ENCODE results near the gene SEC22B. TPM values are rescaled to one million over a fixed set of nuclear protein-coding genes. Genes with fewer than 3 reads are reported as not detected.
"Not testable (repeated sequence)": the region's sequence is repeated elsewhere in the genome, so short reads cannot be mapped to it uniquely, and the experiment has no call there.

The SEC22B gene
- total RNA-seq, 5 donors from 2014 or later (not counting 1 experiment from before 2014, with no cell fraction given): 29.8 to 33.9 (median 31.2) TPM

DNA sequence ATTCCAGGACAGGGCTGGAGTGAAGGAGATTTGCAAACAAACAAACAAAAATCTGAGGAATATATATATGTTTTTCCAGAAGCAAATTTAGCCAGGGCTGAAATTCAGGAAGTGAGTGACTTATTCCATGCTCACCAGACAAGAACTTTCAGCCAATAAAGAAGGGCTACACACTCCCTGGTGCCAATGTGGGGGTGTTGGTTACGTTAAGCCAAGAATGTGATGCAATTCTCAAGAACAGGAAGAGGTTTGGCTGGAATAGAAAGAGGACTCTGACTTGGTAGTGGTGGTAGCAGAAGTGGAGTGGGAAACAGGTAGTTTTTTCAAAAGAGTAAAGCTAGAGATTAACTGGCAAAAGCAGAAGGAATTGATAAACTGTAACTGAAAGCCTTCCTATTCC is 31.7 kb downstream of the SEC22B start:
- H3K27me3 Mint-ChIP-seq; H3K9me3 ChIP-seq; H3K27ac Mint-ChIP-seq; DNase-seq; H3K36me3 ChIP-seq (ENCODE audit: control insufficient read depth in 2 of 2, extremely low read depth in 1 of 2, insufficient read depth in 1 of 2, low read length in 1 of 2); H3K36me3 Mint-ChIP-seq; H3K27ac ChIP-seq (ENCODE audit: low read length); H3K4me1 ChIP-seq (ENCODE audit: control insufficient read depth in 1 of 2, extremely low read depth in 1 of 2, insufficient read depth in 2 of 2, low read length in 2 of 2); H3K4me3 Mint-ChIP-seq; POLR2A ChIA-PET; H3K9me3 Mint-ChIP-seq; CTCF ChIA-PET; ATAC-seq (replicated peaks in 1 of 4); H3K27me3 ChIP-seq (replicated peaks in 1 of 2; ENCODE audit: control insufficient read depth in 2 of 2, extremely low read depth in 1 of 2, insufficient read depth in 2 of 2, low read length in 1 of 2); H3K4me3 ChIP-seq (ENCODE audit: control insufficient read depth in 1 of 2, extremely low read depth in 1 of 2, low read length in 1 of 2): not testable (repeated sequence)
- H3K4me1 Mint-ChIP-seq: peaks cover 20 to 27% (median 26%) of the 10 kb centered on the region in 3 donors
- WGBS (ENCODE audit: insufficient coverage): no CpG with 5 or more reads among the region's 1 CpG

DNA sequence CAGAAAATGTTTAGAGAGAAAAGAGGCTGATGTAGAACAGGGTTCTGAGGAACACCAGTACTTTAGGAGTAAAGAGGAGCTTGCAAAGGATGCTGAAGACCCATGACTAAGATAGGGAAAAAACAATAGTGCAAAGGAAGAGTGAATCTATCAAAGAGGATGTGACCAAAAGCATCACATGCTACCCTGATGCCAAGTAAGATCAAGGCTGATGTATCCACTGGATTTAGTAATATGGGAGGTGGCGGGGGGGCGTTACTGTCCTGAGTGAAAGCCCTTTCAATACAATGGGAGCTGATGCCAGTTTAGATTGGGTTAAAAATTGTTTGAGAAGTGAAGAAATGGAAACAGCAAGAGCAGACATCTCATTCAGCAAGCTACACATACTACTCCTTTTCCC is 32.2 kb downstream of the SEC22B start:
- CTCF ChIA-PET; H3K36me3 ChIP-seq (ENCODE audit: control insufficient read depth in 2 of 2, extremely low read depth in 1 of 2, insufficient read depth in 1 of 2, low read length in 1 of 2); H3K27ac ChIP-seq (ENCODE audit: low read length); H3K4me3 ChIP-seq (ENCODE audit: control insufficient read depth in 1 of 2, extremely low read depth in 1 of 2, low read length in 1 of 2); H3K9me3 Mint-ChIP-seq; H3K4me1 ChIP-seq (ENCODE audit: control insufficient read depth in 1 of 2, extremely low read depth in 1 of 2, insufficient read depth in 2 of 2, low read length in 2 of 2); H3K36me3 Mint-ChIP-seq; H3K27me3 ChIP-seq (replicated peaks in 1 of 2; ENCODE audit: control insufficient read depth in 2 of 2, extremely low read depth in 1 of 2, insufficient read depth in 2 of 2, low read length in 1 of 2); ATAC-seq (replicated peaks in 1 of 4); H3K27me3 Mint-ChIP-seq; H3K9me3 ChIP-seq; POLR2A ChIA-PET; DNase-seq: not testable (repeated sequence)
- peak overlapping the region in 1 of 3 donors; percentile 23 for H3K4me3 Mint-ChIP-seq
- WGBS (ENCODE audit: insufficient coverage): no CpG with 5 or more reads among the region's 2 CpGs
- H3K27ac Mint-ChIP-seq: peak overlapping the region; percentile 25 to 66
- peaks cover 19 to 26% (median 25%) of the 10 kb centered on the region in 3 donors for H3K4me1 Mint-ChIP-seq

GRCh38 chr1:120143334-120143733 is 33.0 kb downstream of the SEC22B start:
- H3K36me3 ChIP-seq (ENCODE audit: control insufficient read depth in 2 of 2, extremely low read depth in 1 of 2, insufficient read depth in 1 of 2, low read length in 1 of 2); H3K9me3 Mint-ChIP-seq; H3K36me3 Mint-ChIP-seq; POLR2A ChIA-PET; H3K9me3 ChIP-seq; H3K27me3 Mint-ChIP-seq; H3K4me1 ChIP-seq (ENCODE audit: control insufficient read depth in 1 of 2, extremely low read depth in 1 of 2, insufficient read depth in 2 of 2, low read length in 2 of 2); CTCF ChIA-PET; H3K27ac Mint-ChIP-seq; H3K27me3 ChIP-seq (replicated peaks in 1 of 2; ENCODE audit: control insufficient read depth in 2 of 2, extremely low read depth in 1 of 2, insufficient read depth in 2 of 2, low read length in 1 of 2); H3K4me3 ChIP-seq (ENCODE audit: control insufficient read depth in 1 of 2, extremely low read depth in 1 of 2, low read length in 1 of 2); DNase-seq: not testable (repeated sequence)
- no CpG with 5 or more reads among the region's 3 CpGs for WGBS (ENCODE audit: insufficient coverage)
- ATAC-seq (replicated peaks in 1 of 4): peak in 2 of 4 experiments; percentile 32 to 33
- Mint-ChIP-seq H3K4me3 (peak overlapping the region in 1 of 3 donors; percentile 58), H3K4me1 (peaks cover 19 to 26% (median 25%) of the 10 kb centered on the region in 3 donors)
- peak overlapping the region; percentile 43 for H3K27ac ChIP-seq (ENCODE audit: low read length)

- ATAC-seq (replicated peaks in 1 of 4): peak; percentile 91 to 98 (median 98)
- CTCF ChIA-PET; POLR2A ChIA-PET; H3K36me3 ChIP-seq (ENCODE audit: control insufficient read depth in 2 of 2, extremely low read depth in 1 of 2, insufficient read depth in 1 of 2, low read length in 1 of 2); H3K9me3 ChIP-seq; H3K4me3 ChIP-seq (ENCODE audit: control insufficient read depth in 1 of 2, extremely low read depth in 1 of 2, low read length in 1 of 2); H3K36me3 Mint-ChIP-seq; H3K27me3 ChIP-seq (replicated peaks in 1 of 2; ENCODE audit: control insufficient read depth in 2 of 2, extremely low read depth in 1 of 2, insufficient read depth in 2 of 2, low read length in 1 of 2); H3K9me3 Mint-ChIP-seq; H3K27me3 Mint-ChIP-seq; H3K4me1 ChIP-seq (ENCODE audit: control insufficient read depth in 1 of 2, extremely low read depth in 1 of 2, insufficient read depth in 2 of 2, low read length in 2 of 2): not testable (repeated sequence)
- Mint-ChIP-seq H3K4me3 (peak overlapping the region; percentile 22 to 62 (median 58)), H3K27ac (peak overlapping the region; percentile 61 to 74), H3K4me1 (peaks cover 19 to 26% (median 25%) of the 10 kb centered on the region in 3 donors)
- WGBS (ENCODE audit: insufficient coverage): no CpG with 5 or more reads among the region's 14 CpGs
- peak; percentile 22 to 70 (median 54) for DNase-seq
- H3K27ac ChIP-seq (ENCODE audit: low read length): peak overlapping the region; percentile 43
Observed at GRCh38 chr1:120142512-120143263, 33.6 kb downstream of the SEC22B start.

GRCh38 chr1:120141865-120142264 is 34.5 kb downstream of the SEC22B start:
- H3K27me3 Mint-ChIP-seq; H3K4me1 ChIP-seq (ENCODE audit: control insufficient read depth in 1 of 2, extremely low read depth in 1 of 2, insufficient read depth in 2 of 2, low read length in 2 of 2); H3K36me3 Mint-ChIP-seq; H3K27me3 ChIP-seq (replicated peaks in 1 of 2; ENCODE audit: control insufficient read depth in 2 of 2, extremely low read depth in 1 of 2, insufficient read depth in 2 of 2, low read length in 1 of 2); CTCF ChIA-PET; H3K36me3 ChIP-seq (ENCODE audit: control insufficient read depth in 2 of 2, extremely low read depth in 1 of 2, insufficient read depth in 1 of 2, low read length in 1 of 2); POLR2A ChIA-PET; H3K9me3 ChIP-seq; H3K4me3 ChIP-seq (ENCODE audit: control insufficient read depth in 1 of 2, extremely low read depth in 1 of 2, low read length in 1 of 2); H3K9me3 Mint-ChIP-seq; H3K27ac ChIP-seq (ENCODE audit: low read length); H3K27ac Mint-ChIP-seq; DNase-seq: not testable (repeated sequence)
- H3K4me3 Mint-ChIP-seq: peak overlapping the region in 1 of 3 donors; percentile 58
- ATAC-seq (replicated peaks in 1 of 4): peak in 1 of 4 experiments; percentile 28
- peaks cover 19 to 26% (median 25%) of the 10 kb centered on the region in 3 donors for H3K4me1 Mint-ChIP-seq

- H3K36me3 ChIP-seq (ENCODE audit: control insufficient read depth in 2 of 2, extremely low read depth in 1 of 2, insufficient read depth in 1 of 2, low read length in 1 of 2); H3K27ac Mint-ChIP-seq; ATAC-seq (replicated peaks in 1 of 4); H3K4me3 Mint-ChIP-seq; H3K27ac ChIP-seq (ENCODE audit: low read length); H3K9me3 ChIP-seq; CTCF ChIA-PET; H3K4me3 ChIP-seq (ENCODE audit: control insufficient read depth in 1 of 2, extremely low read depth in 1 of 2, low read length in 1 of 2); POLR2A ChIA-PET; H3K27me3 Mint-ChIP-seq; H3K4me1 ChIP-seq (ENCODE audit: control insufficient read depth in 1 of 2, extremely low read depth in 1 of 2, insufficient read depth in 2 of 2, low read length in 2 of 2); H3K9me3 Mint-ChIP-seq; H3K27me3 ChIP-seq (replicated peaks in 1 of 2; ENCODE audit: control insufficient read depth in 2 of 2, extremely low read depth in 1 of 2, insufficient read depth in 2 of 2, low read length in 1 of 2); H3K36me3 Mint-ChIP-seq; DNase-seq: not testable (repeated sequence)
- peaks cover 19 to 26% (median 25%) of the 10 kb centered on the region in 3 donors for H3K4me1 Mint-ChIP-seq
- WGBS (ENCODE audit: insufficient coverage): no CpG with 5 or more reads among the region's 1 CpG
Observed at GRCh38 chr1:120140656-120141265, 35.6 kb downstream of the SEC22B start.
